GM21717 (cell line): Measurements from ENCODE around the gene MTMR8.
"Not testable (repeated sequence)": the region's sequence is repeated elsewhere in the genome, so short reads cannot be mapped to it uniquely, and the experiment has no call there.

Source experiments
- ATAC-seq: cut with Tn5 transposase; IDR thresholded peaks from one replicate; pipeline ENCODE4 v1.9.1; 2021; ENCODE audit warnings: mild to moderate bottlenecking, moderate library complexity; ENCODE audit not compliant: unreplicated experiment

MTMR8 gene

DNA sequence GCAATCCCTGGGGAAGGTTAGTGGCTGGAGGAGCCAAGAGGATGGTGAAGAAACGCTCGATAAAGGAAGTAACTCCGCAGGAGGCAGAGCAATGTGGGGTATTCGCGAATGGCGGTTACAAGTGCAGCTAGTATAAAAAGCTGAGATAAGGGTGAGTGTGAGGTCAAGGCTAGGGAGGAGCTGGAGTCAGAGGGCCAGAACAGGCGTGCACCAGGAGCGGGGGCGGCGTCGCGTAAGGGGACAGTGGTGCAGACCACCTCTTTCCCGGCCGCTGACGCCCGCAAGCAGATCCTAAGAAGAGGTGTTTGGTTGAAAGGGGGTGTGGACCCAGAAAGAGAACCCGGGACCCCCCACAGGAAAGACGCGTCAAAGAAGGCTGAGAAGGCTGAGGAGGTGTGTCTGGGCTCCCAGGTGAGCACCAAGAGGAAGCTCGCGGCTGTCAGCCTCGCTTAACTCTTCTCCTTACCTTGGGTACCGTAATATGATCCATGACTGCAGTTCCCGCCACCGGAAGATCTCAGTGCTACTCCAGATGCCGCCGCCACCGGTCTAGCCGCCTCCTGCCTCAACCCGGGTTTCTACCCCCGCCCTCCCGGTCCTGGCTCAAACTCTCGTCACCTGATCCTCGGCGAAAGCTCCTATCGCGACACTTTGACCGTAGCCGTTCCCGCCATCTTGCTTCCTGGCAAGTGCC, at the start of gene MTMR8:
MTMR8 (minus strand) TSS at position 579 of the 694 bp plus-strand sequence; CDS start at position 490, 89 bp downstream.
- ATAC-seq, result peak; percentile 97

DNA sequence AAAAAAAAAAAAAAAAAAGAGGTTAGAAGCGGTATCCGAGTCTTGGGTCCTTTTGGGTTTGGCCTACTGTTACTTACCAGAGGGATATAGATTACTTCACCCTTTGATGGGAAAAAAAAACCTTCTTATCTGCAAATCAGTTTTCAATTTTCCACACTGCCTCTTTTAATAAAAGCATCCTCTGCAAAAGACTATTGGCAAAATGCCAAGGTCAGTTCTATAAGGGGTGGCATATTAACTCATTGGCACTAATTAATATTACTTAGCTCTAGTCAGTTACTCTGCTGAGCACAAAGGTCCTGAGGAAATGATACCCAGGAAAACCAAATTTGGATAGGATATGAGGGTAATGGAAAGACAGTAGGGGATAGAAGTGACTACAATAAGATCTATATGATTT, 44.3 kb upstream of the MTMR8 start:
- ATAC-seq, result no peak

DNA sequence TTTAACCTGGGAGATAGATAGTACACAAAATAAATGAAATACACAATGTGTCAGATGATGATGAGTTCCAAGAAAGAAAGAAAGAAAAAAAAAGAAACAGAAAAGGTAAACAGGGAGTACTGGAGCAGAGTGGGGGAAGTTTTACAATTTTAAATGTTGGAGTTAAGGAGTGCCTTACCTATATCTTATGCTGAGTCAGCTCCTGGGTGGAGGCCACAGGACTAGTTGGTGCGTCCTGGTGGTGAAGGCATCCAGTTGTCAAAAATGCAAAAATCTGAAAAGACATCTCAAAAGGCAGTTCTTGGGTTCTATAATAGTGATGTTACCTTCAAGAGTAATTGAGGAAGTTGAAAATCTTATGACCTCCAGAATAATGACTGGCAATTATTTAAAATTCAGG, 42.4 kb upstream of the MTMR8 start:
- no peak for ATAC-seq

DNA sequence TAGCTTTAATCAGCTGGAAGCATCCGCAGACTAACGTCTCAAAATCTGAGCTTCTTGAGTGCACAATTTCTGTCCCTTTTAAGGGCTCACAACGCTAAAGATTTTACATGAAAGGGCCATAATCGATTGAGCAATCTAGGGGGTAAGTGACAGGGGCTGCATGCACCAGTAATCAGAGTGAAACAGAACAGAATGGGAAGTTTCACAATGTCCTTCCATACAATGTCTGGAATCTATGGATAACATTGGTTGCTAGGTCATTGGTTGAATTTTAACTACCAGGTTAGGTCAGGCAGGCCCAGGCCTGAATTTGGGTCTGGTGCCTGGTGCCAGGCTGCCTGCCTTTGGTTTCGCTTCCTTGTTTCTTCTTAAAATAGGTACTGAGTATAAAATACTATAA, 42.0 kb upstream of the MTMR8 start:
- no peak for ATAC-seq

GRCh38 chrX:64428371-64428770, 33.1 kb upstream of the MTMR8 start:
- no peak for ATAC-seq

DNA sequence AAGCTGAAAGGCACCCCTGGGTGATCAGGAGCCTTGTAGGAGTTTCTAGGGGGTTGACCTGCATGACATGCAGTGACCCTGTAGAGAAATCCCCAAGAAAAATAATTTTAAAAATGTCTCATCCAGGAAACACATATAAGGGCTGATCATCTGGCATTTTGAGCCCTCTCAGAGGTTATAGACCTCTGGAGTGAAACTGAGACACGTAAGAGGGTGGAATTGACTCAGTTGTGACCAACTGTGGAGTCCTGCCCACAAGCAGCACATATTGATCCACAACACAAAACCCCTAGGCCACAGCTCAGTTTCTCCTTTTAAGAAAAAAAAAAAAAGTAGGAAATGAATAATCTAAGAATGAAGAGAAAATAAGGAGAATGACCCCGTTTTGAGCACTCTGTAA, 32.5 kb upstream of the MTMR8 start:
- peak; percentile 93 for ATAC-seq

GRCh38 chrX:64427281-64427680, 32.0 kb upstream of the MTMR8 start:
- ATAC-seq, result no peak

DNA sequence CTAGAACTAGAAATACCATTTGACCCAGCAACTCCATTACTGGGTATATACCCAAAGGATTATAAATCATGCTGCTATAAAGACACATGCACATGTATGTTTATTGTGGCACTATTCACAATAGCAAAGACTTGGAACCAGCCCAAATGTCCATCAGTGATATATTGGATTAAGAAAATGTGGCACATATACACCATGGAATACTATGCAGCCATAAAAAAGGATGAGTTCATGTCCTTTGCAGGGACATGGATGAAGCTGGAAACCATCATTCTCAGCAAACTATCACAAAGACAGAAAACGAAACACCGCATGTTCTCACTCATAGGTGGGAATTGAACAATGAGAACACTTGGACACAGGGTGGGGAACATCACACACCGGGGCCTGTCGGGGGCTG, 14.5 kb upstream of the MTMR8 start:
- not testable (repeated sequence) for ATAC-seq

GRCh38 chrX:64398088-64398487, 2.8 kb upstream of the MTMR8 start:
- ATAC-seq, result no peak

GRCh38 chrX:64395568-64395929, 297 bp upstream of the MTMR8 start:
- peak; percentile 20 for ATAC-seq

DNA sequence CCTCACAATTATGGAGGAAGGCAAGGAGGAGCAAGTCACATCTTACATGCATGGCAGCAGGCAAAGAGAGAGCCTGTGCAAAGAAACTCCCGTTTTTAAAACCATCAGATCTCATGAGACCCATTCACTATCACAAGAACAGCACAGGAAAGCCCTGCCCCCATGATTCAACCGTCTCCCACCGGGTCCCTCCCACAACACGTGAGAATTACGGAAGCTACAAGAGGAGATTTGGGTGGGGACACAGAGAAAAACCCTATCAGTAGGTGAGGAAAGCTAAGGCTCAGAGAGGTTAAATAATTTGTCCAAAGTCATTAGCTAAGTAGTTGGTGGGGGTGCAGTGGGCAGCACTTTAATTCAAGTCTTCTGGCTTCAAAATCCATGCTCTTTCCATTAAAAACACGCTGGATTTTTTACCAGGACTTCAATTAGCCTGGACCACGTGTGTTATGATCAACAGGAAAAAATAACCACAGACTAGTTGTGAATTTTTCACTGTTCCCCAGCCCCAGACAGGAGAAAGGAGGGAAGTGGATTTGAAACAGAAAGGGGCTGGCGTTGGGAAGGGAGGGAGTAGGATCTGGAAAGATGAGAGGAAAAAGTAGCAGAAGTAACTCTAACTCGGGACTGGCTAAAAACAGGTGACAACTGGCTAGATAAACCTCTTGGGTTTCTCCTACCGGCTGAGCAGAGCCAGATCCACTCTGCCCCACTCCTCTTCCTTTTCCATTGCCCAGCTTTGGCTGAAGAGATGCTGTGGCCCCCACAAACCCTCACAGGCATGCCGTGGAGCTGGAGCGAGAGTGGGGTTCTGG, 986 bp downstream of the MTMR8 start:
- ATAC-seq, result peak; percentile 21

GRCh38 chrX:64389489-64389888, 5.8 kb downstream of the MTMR8 start:
- no peak for ATAC-seq

DNA sequence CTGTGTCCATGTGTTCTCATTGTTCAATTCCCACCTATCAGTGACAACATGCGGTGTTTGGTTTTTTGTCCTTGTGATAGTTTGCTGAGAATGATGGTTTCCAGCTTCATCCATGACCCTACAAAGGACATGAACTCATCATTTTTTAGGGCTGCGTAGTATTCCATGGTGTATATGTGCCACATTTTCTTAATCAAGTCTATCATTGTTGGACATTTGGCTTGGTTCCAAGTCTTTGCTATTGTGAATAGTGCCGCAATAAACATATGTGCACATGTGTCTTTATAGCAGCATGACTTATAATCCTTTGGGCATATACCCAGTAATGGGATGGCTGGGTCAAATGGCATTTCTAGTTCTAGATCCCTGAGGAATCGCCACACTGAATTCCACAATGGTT, 14.5 kb downstream of the MTMR8 start:
- not testable (repeated sequence) for ATAC-seq

DNA sequence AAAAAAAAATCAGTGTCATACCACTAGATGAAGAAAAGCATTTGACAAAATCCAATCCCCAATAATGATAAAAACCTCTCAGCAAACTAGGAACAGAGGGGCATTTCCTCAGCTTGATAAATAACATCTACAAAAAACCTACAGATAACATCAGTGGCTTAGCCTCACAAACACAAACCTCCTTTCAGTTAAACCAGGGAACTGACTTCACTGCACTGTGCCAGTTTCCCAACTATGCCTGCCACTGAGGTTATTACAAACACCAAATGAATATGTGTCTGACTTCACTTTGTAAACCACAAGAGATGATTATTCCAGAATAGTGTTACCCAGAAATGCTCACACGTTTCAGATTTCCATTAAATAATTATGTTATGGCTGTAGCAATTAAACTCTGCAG, 15.3 kb downstream of the MTMR8 start:
- ATAC-seq, result no peak

DNA sequence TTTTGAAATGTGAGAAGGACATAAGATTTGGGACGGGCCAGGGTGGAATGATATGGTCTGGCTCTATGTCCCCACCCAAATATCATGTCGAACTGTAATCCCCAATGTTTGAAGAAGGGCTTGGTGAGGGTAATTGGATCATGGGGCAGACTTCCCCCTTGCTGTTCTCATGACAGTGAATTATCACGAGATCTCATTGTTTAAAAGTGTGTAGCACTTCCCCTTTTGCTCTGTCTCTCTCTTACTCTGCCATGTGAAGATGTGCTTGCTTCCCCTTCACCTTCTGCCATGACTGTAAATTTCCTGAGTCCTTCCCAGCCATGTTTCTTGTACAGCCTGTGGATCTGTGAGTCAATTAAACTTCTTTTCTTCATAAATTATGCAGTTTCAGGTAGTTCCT, 17.5 kb downstream of the MTMR8 start:
- ATAC-seq, result no peak

- no peak for ATAC-seq
Measured at GRCh38 chrX:64352081-64352480, 43.2 kb downstream of the MTMR8 start.

- no peak for ATAC-seq
Measured at GRCh38 chrX:64350521-64350920, 44.7 kb downstream of the MTMR8 start.

GRCh38 chrX:64350047-64350446, 45.2 kb downstream of the MTMR8 start:
- no peak for ATAC-seq

DNA sequence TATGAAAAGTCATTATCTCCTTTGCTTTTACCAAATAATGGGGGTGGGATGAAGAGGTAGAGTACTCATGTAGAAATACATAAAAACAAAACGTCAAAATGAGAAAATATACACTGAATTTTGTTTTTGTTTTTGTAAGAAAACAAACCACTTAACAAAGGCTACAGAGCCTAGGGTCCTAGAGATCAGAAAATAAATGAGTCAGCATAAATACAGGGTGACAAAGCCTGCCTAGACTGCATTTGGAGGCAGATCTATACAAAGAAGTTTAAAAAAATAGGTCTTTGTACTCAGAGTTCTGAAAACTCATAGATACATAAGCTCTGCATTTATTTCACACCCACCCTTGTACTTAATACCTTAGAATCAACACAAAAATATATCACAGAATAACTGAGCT, 52.4 kb downstream of the MTMR8 start:
- no peak for ATAC-seq

DNA sequence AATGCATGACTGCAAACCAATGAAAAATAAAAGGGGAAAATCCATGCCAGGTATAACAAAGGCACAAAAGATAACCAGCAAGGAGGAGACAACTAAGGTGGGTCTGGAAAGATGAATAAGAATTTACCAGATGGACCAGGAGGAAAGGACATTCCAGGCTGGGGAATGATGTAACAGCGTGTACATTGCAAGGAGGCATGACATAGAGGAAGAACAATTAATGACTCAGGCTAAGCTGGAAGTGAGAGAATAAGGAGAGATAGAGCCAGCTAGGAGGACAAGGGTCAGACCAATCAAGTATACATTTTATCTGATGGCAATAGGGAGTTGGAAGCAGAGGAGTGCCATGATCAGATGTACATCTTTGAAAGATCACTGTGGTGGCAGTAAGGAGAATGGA, 57.0 kb downstream of the MTMR8 start:
- ATAC-seq, result no peak

GRCh38 chrX:64334467-64334866, 60.8 kb downstream of the MTMR8 start:
- ATAC-seq, result no peak

DNA sequence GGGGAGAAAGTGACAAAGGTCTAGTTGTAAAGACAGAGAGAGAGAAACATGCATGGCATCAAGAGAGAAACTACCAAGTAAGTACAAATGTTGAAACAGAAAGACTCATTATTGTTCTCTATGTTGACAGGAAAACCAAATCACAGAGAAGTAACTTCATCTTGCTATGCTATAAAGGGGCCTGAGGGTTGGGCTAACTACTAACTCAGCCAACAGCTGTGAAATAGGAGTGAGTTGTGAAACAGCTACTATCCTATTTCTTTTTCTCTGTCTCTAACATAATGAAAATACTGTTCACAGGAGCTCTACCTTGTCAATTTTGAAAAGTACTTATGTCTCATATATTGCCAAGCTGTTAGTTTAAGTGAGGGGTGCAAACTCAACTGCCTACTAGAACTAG, 65.0 kb downstream of the MTMR8 start:
- ATAC-seq, result no peak
